K562 (cell line): ENCODE data around the gene EPB41L4A. TPM values are rescaled to one million over a fixed set of nuclear protein-coding genes. Genes with fewer than 3 reads are reported as not detected.

Source experiments
- ZNF318 ChIP-seq, 2 experiments: fragments of 450-650 bp; IDR thresholded peaks; 2 replicates each; pipeline ENCODE4 v1.6.1; 2016; ENCODE audit warnings: mild to moderate bottlenecking in 2 of 2, borderline replicate concordance in 1 of 2, low read depth in 1 of 2, moderate library complexity in 1 of 2
- polyA plus RNA-seq, 8 experiments: library from polyadenylated mRNA; depleted of rRNA in 4 of 8; stranded (reverse) in 5 of 8; unstranded in 3 of 8; fragments of >200 nt; fragmentation: Nextera tagmentation in 2 of 8; fragmentation: Illumina TruSeq in 1 of 8; extraction: Ambion mirVana in 2 of 8; extraction: Trizol in 1 of 8; gene quantifications; 2 replicates each; pipeline versions ENCODE4 v1.2.1 to v1.2.3, GENCODE V29; 2011 to 2014; ENCODE audit warnings: inconsistent platforms in 1 of 8, missing spikeins in 1 of 8
- total RNA-seq, 7 experiments: library from RNA; depleted of rRNA in 6 of 7; stranded (reverse); fragments of >200 nt in 6 of 7; fragmentation: Illumina TruSeq in 2 of 7; extraction: Trizol in 2 of 7; gene quantifications; 2 replicates each; pipeline versions ENCODE4 v1.2.1 to v1.2.3, GENCODE V29; 2011 to 2021; ENCODE audit warnings: low replicate concordance in 1 of 7

The EPB41L4A gene
- total and polyA plus RNA-seq, 9 of the 15 experiments (the other 6 are each of a cell fraction or from before 2014, with no cell fraction given): 0.04 to 0.35 (median 0.12) TPM; not detected in 3

- TF ChIP-seq ZNF318 (IDR thresholded peaks at IDR 0.05; ENCODE audit: borderline replicate concordance in 1 of 2, low read depth in 1 of 2): no peak
Observed at GRCh38 chr5:112216140-112216539, 202.9 kb downstream of the EPB41L4A start (continued).
